GM23338 (cell line): Measurements from ENCODE around the gene RAB3A. TPM values are rescaled to one million over a fixed set of nuclear protein-coding genes. Genes with fewer than 3 reads are reported as not detected.

Experiments used
- ATAC-seq: fragments of 200-7000 bp; cut with Tn5 transposase; 3 replicates; pipeline ENCODE4 v1.9.1; 2020
- DNase-seq: peaks from one replicate; pipeline ENCODE4 v3.0.0-alpha.2; 2015; ENCODE audit warnings: low spot score
- H2AFZ ChIP-seq: fragments of 200-600 bp; sonication (generic); 2 replicates; pipeline ENCODE4 v1.8.0; 2016; ENCODE audit warnings: antibody characterized with exemption, mild to moderate bottlenecking, moderate library complexity
- H3F3A ChIP-seq: fragments of 200-600 bp; sonication (generic); replicated peaks from 2 replicates; pipeline ENCODE4 v1.8.0; 2017; ENCODE audit warnings: antibody characterized with exemption, mixed run types, low read depth
- H3K27ac ChIP-seq: fragments of 200-600 bp; sonication (generic); 2 replicates; pipeline ENCODE4 v1.6.1; 2016; ENCODE audit warnings: low read depth
- H3K27me3 ChIP-seq: fragments of 200-600 bp; sonication (generic); 2 replicates; pipeline ENCODE4 v1.8.0; 2016; ENCODE audit warnings: mild to moderate bottlenecking, mixed run types, moderate library complexity; ENCODE audit not compliant: insufficient read depth
- H3K36me3 ChIP-seq: fragments of 200-600 bp; sonication (generic); 2 replicates; pipeline ENCODE4 v1.8.0; 2016; ENCODE audit warnings: mild to moderate bottlenecking; ENCODE audit not compliant: insufficient read depth
- H3K4me1 ChIP-seq: fragments of 200-600 bp; sonication (generic); 2 replicates; pipeline ENCODE4 v1.8.0; 2016; ENCODE audit warnings: mild to moderate bottlenecking, moderate library complexity; ENCODE audit not compliant: insufficient read depth
- H3K4me2 ChIP-seq: fragments of 200-600 bp; sonication (generic); 2 replicates; pipeline ENCODE4 v1.7.1; 2017; ENCODE audit warnings: mixed run types
- H3K4me3 ChIP-seq: fragments of 200-600 bp; sonication (generic); 2 replicates; pipeline ENCODE4 v1.6.1; 2016; ENCODE audit warnings: mixed run types
- H3K79me2 ChIP-seq: fragments of 200-600 bp; sonication (generic); replicated peaks from 2 replicates; pipeline ENCODE4 v1.8.0; 2017; ENCODE audit warnings: mild to moderate bottlenecking; ENCODE audit not compliant: insufficient read depth
- H3K9me2 ChIP-seq: fragments of 200-600 bp; sonication (generic); 2 replicates; pipeline ENCODE4 v1.8.0; 2017; ENCODE audit not compliant: insufficient read depth
- H4K20me1 ChIP-seq: fragments of 200-600 bp; sonication (generic); replicated peaks from 2 replicates; pipeline ENCODE4 v1.8.0; 2017; ENCODE audit warnings: mild to moderate bottlenecking; ENCODE audit not compliant: insufficient read depth
- H3K27ac Mint-ChIP-seq: 2 replicates; pipeline ENCODE4 v1.8.0; 2020; ENCODE audit warnings: inconsistent platforms, mild to moderate bottlenecking, moderate library complexity, mixed read lengths
- H3K27me3 Mint-ChIP-seq: 3 replicates; pipeline ENCODE4 v1.8.0; 2022; ENCODE audit warnings: low read depth, mild to moderate bottlenecking, moderate library complexity, mixed read lengths, inconsistent platforms; ENCODE audit not compliant: insufficient read depth, poor library complexity
- H3K36me3 Mint-ChIP-seq: 3 replicates; pipeline ENCODE4 v1.8.0; 2021; ENCODE audit warnings: low read depth, mild to moderate bottlenecking, inconsistent platforms, moderate library complexity, mixed read lengths
- H3K4me1 Mint-ChIP-seq: 3 replicates; pipeline ENCODE4 v1.8.0; 2020; ENCODE audit warnings: mild to moderate bottlenecking, inconsistent platforms, mixed read lengths
- H3K4me3 Mint-ChIP-seq: 3 replicates; pipeline ENCODE4 v1.8.0; 2021; ENCODE audit warnings: moderate library complexity, mild to moderate bottlenecking, inconsistent platforms, mixed read lengths
- H3K9me3 Mint-ChIP-seq: 3 replicates; pipeline ENCODE4 v1.8.0; 2020; ENCODE audit warnings: moderate library complexity, mild to moderate bottlenecking, inconsistent platforms, mixed read lengths
- EZH2 ChIP-seq: fragments of 200-600 bp; sonication (generic); IDR thresholded peaks from one replicate; pipeline ENCODE4 v1.8.0; 2017; ENCODE audit warnings: antibody characterized with exemption, mild to moderate bottlenecking, low read depth; ENCODE audit not compliant: unreplicated experiment
- JUNB ChIP-seq: IDR thresholded peaks from one replicate; pipeline ENCODE4 v1.6.1; 2016; ENCODE audit warnings: antibody characterized with exemption; ENCODE audit not compliant: unreplicated experiment
- NANOG ChIP-seq: IDR thresholded peaks from 2 replicates; pipeline ENCODE4 v1.6.1; 2016; ENCODE audit warnings: antibody characterized with exemption, borderline replicate concordance
- POLR2AphosphoS5 ChIP-seq: IDR thresholded peaks from 2 replicates; pipeline ENCODE4 v1.6.1; 2016; ENCODE audit warnings: antibody characterized with exemption, low read depth
- STAT1 ChIP-seq: IDR thresholded peaks from one replicate; pipeline ENCODE4 v1.6.1; 2016; ENCODE audit warnings: antibody characterized with exemption; ENCODE audit not compliant: unreplicated experiment
- ZNF114 ChIP-seq: fragments of 250-450 bp; sonication (Bioruptor Pico); IDR thresholded peaks from 2 replicates; pipeline ENCODE4 v1.5.0; 2020; ENCODE audit warnings: mild to moderate bottlenecking, moderate library complexity
- ZNF331 ChIP-seq: fragments of 250-450 bp; sonication (Bioruptor Pico); IDR thresholded peaks from 2 replicates; pipeline ENCODE4 v1.5.0; 2020; ENCODE audit warnings: low read depth, mild to moderate bottlenecking, moderate library complexity
- polyA plus RNA-seq: library from polyadenylated mRNA; unstranded; fragments of >200 nt; fragmentation: Nextera tagmentation; extraction: Ambion mirVana; gene quantifications from 2 replicates; pipeline ENCODE4 v1.2.1, GENCODE V29; 2016
- total RNA-seq: library from RNA; depleted of rRNA; stranded (reverse); fragments of >200 nt; shearing (Covaris generic); gene quantifications from 2 replicates; pipeline ENCODE4 v1.2.3, GENCODE V29; 2014
- TF ChIP-seq, protein P1 (sequence below): IDR thresholded peaks from 2 replicates; pipeline ENCODE4 v1.6.1; 2016; ENCODE audit warnings: antibody characterized with exemption
- TF ChIP-seq, protein P2 (sequence below): IDR thresholded peaks from one replicate; pipeline ENCODE4 v1.6.1; 2018; ENCODE audit warnings: antibody characterized with exemption; ENCODE audit not compliant: unreplicated experiment
- TF ChIP-seq, protein P3 (sequence below), 2 experiments: fragments of 200-600 bp in 1 of 2; sonication (generic) in 1 of 2; conservative IDR thresholded peaks; 2 replicates each; pipeline versions ENCODE4 v1.5.1 to v1.6.1; 2016 to 2017; ENCODE audit warnings: antibody characterized with exemption in 2 of 2, low read depth in 2 of 2, mild to moderate bottlenecking in 2 of 2, moderate library complexity in 1 of 2

RAB3A gene
- total and polyA plus RNA-seq, 2 experiments from 2014 or later: 9.7 to 20.3 TPM

DNA sequence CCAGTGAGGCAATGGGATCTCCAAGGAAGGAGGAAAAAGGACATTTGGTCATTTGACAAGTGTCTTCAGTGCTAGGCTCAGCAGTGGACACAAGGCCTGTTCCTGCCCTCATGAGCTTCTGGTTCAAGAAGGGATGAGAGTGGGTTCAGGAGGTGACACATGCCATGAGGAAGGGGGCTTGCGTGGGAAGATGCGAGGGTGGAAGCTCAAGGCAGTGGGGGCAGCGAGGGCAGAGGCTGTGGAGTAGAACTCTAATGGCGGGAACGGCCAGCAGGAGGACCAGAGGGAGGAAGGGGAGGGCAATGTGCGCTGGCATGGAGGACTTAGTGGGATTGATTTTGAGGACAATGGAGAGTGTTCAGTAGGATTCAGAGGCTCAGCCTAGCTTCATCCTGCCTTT, 47.6 kb downstream of the RAB3A start:
- H3K4me3 ChIP-seq: no peak overlapping the region
- no peak overlapping the region; the same call in 2 of the 3 replicates for H3K4me3 Mint-ChIP-seq
- peaks cover 16% of the 10 kb centered on the region; the same call in 1 of the 2 replicates for H3K4me1 ChIP-seq
- H3K4me1 Mint-ChIP-seq: peaks cover 21% of the 10 kb centered on the region
- no peaks in the 10 kb centered on the region for H3K9me3 Mint-ChIP-seq
- TF ChIP-seq ZNF331: no peak
- TF ChIP-seq, protein P1, sequence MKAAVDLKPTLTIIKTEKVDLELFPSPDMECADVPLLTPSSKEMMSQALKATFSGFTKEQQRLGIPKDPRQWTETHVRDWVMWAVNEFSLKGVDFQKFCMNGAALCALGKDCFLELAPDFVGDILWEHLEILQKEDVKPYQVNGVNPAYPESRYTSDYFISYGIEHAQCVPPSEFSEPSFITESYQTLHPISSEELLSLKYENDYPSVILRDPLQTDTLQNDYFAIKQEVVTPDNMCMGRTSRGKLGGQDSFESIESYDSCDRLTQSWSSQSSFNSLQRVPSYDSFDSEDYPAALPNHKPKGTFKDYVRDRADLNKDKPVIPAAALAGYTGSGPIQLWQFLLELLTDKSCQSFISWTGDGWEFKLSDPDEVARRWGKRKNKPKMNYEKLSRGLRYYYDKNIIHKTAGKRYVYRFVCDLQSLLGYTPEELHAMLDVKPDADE: no peak
- TF ChIP-seq NANOG: no peak
- TF ChIP-seq, protein P2, sequence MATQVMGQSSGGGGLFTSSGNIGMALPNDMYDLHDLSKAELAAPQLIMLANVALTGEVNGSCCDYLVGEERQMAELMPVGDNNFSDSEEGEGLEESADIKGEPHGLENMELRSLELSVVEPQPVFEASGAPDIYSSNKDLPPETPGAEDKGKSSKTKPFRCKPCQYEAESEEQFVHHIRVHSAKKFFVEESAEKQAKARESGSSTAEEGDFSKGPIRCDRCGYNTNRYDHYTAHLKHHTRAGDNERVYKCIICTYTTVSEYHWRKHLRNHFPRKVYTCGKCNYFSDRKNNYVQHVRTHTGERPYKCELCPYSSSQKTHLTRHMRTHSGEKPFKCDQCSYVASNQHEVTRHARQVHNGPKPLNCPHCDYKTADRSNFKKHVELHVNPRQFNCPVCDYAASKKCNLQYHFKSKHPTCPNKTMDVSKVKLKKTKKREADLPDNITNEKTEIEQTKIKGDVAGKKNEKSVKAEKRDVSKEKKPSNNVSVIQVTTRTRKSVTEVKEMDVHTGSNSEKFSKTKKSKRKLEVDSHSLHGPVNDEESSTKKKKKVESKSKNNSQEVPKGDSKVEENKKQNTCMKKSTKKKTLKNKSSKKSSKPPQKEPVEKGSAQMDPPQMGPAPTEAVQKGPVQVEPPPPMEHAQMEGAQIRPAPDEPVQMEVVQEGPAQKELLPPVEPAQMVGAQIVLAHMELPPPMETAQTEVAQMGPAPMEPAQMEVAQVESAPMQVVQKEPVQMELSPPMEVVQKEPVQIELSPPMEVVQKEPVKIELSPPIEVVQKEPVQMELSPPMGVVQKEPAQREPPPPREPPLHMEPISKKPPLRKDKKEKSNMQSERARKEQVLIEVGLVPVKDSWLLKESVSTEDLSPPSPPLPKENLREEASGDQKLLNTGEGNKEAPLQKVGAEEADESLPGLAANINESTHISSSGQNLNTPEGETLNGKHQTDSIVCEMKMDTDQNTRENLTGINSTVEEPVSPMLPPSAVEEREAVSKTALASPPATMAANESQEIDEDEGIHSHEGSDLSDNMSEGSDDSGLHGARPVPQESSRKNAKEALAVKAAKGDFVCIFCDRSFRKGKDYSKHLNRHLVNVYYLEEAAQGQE: no peak
- no peak for TF ChIP-seq ZNF114
- TF ChIP-seq JUNB: no peak
- TF ChIP-seq, protein P3, sequence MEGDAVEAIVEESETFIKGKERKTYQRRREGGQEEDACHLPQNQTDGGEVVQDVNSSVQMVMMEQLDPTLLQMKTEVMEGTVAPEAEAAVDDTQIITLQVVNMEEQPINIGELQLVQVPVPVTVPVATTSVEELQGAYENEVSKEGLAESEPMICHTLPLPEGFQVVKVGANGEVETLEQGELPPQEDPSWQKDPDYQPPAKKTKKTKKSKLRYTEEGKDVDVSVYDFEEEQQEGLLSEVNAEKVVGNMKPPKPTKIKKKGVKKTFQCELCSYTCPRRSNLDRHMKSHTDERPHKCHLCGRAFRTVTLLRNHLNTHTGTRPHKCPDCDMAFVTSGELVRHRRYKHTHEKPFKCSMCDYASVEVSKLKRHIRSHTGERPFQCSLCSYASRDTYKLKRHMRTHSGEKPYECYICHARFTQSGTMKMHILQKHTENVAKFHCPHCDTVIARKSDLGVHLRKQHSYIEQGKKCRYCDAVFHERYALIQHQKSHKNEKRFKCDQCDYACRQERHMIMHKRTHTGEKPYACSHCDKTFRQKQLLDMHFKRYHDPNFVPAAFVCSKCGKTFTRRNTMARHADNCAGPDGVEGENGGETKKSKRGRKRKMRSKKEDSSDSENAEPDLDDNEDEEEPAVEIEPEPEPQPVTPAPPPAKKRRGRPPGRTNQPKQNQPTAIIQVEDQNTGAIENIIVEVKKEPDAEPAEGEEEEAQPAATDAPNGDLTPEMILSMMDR (conservative IDR thresholded peaks at IDR 0.05; ENCODE audit: low read depth in 2 of 2): no peak
- no peaks in the 10 kb centered on the region for H3K9me2 ChIP-seq
- peaks cover 4% of the 10 kb centered on the region for H3K36me3 Mint-ChIP-seq
- peaks cover 19% of the 10 kb centered on the region for H3F3A ChIP-seq
- ATAC-seq: no peak
- no peak overlapping the region for H2AFZ ChIP-seq
- peaks cover 7% of the 10 kb centered on the region for H3K79me2 ChIP-seq
- no peak overlapping the region for H3K27ac ChIP-seq
- peaks cover 7% of the 10 kb centered on the region for H3K27me3 Mint-ChIP-seq
- H3K27ac Mint-ChIP-seq: no peak overlapping the region
- no peaks in the 10 kb centered on the region for H3K27me3 ChIP-seq
- H4K20me1 ChIP-seq: peaks cover 9% of the 10 kb centered on the region
- H3K36me3 ChIP-seq: no peaks in the 10 kb centered on the region
- no peak for DNase-seq
- H3K4me2 ChIP-seq: no peak overlapping the region

DNA sequence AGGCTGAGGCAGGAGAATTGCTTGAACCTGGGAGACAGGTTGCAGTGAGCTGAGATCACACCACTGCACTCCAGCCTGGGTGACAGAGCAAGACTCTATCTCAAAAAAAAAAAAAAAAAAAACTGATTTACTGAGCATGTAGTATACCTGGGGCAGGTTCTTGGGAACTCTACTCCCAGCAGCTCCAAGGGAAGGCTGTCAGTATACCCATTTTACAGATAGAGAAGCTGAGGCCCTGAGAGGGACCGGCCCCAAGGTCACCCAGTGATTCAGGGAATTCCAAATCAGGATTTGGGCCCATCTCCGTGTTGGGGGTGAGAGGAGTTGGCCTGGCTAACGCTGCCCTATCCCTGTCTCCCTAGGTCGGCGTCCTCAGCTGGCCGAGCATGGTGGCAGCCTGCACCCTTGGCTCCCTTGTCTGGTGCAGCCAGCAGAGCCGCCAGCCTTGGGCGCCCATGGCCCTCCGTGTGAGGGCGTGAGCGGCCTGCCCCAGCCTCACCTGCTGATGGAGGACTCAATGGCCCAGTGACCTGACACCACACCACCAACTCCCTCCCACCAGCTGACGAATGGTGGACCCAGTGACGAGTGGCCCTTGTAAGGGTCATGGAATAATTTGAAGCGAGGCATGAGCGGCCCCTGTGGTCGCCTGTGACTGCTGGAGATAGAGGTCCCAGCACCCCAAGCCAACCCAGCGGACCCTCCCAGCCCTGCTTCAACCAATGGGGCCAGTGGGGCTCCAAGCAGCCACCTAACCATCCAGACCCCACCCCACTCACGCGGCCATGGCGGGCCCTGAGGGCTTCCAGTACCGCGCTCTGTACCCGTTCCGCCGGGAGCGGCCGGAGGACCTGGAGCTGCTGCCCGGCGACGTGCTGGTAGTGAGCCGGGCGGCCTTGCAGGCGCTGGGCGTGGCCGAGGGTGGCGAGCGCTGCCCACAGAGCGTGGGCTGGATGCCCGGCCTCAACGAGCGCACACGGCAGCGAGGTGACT, 48.5 kb downstream of the RAB3A start:
- Histone ChIP-seq H3K27me3 (no peaks in the 10 kb centered on the region), H3K9me2 (no peaks in the 10 kb centered on the region), H2AFZ (no peak overlapping the region), H3F3A (peaks cover 16% of the 10 kb centered on the region), H3K4me3 (no peak overlapping the region), H3K36me3 (no peaks in the 10 kb centered on the region), H3K79me2 (peaks cover 7% of the 10 kb centered on the region), H3K27ac (no peak overlapping the region), H3K4me1 (peaks cover 16% of the 10 kb centered on the region; the same call in 1 of the 2 replicates), H4K20me1 (peaks cover 9% of the 10 kb centered on the region), H3K4me2 (no peak overlapping the region)
- H3K27me3 Mint-ChIP-seq: peaks cover 7% of the 10 kb centered on the region
- no peak overlapping the region for H3K4me3 Mint-ChIP-seq
- no peak for DNase-seq
- H3K36me3 Mint-ChIP-seq: peaks cover 4% of the 10 kb centered on the region
- ATAC-seq: no peak
- H3K9me3 Mint-ChIP-seq: no peaks in the 10 kb centered on the region
- peaks cover 19% of the 10 kb centered on the region for H3K4me1 Mint-ChIP-seq
- H3K27ac Mint-ChIP-seq: no peak overlapping the region
- no peak for TF ChIP-seq POLR2AphosphoS5
- no peak for TF ChIP-seq ZNF114
- no peak for TF ChIP-seq STAT1
- TF ChIP-seq EZH2: no peak
- TF ChIP-seq, protein P1: no peak
- no peak for TF ChIP-seq NANOG
- TF ChIP-seq ZNF331: no peak
- TF ChIP-seq, protein P3 (conservative IDR thresholded peaks at IDR 0.05; ENCODE audit: low read depth in 2 of 2): no peak
